Right lung (tissue), 5 donors: Measurements from ENCODE around the gene SLX4IP. TPM values are rescaled to one million over a fixed set of nuclear protein-coding genes. Genes with fewer than 3 reads are reported as not detected.

Experiments used
- DNase-seq, 2 donors: peaks; one replicate each; pipeline ENCODE4 v3.0.0-alpha.2; 2013
- polyA plus RNA-seq, 5 donors: library from polyadenylated mRNA; unstranded; fragments of 120-200 nt; gene quantifications; one replicate each; pipeline versions ENCODE4 v1.2.1 to v1.2.3, GENCODE V29; 2013; ENCODE audit warnings: inconsistent platforms in 1 of 5, low replicate concordance in 1 of 5; ENCODE audit not compliant: insufficient read length in 5 of 5, insufficient read depth in 1 of 5

The SLX4IP gene
- polyA plus RNA-seq, 5 donors, result 8.2 to 10.6 (median 9.7) TPM

DNA sequence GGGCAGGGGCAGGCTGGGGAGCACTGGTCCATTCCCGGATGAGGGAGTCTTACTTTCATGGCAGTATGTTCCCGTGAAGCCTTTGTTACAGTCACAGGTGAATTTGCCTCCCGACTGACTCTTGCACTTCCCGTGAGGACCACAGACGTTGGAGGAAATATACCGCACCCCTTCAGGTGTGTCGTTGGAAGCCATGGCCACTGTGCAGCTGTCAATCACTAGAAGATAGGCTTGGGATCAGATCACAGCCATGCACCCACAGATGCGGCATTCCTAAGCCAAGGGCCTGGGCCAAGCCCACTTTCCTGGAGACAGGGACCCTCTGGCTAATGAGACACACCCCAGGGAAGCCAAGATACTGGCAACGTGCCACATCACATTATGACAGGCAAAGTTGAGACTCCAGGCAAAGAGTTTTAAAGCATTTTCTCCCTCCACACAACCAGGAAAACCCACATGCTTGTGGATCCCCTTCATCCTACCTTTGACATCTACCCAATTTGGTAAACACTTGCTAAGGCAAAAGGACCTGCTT is 211.8 kb downstream of the SLX4IP start:
- DNase-seq, result no peak

DNA sequence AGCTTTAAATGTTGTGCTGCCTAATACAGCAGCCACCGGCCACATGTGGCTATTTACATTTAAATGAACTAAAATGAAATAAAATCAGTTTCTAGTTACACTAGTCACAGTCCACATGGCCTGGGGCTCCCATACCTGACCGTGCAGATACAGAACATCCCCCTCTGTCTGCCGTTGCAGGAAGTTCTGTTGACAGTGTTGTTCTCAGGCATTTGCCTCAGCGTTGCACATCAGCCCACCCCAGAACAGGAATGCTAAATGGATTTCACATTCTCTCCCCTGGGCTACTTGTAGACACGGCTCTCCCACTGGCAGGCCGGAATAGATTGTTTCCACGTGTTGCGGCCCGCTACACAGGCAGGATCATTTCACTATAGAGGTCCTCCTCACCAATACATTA is 212.4 kb downstream of the SLX4IP start:
- no peak for DNase-seq

GRCh38 chr20:10647909-10648308 is 212.8 kb downstream of the SLX4IP start:
- DNase-seq, result no peak

DNA sequence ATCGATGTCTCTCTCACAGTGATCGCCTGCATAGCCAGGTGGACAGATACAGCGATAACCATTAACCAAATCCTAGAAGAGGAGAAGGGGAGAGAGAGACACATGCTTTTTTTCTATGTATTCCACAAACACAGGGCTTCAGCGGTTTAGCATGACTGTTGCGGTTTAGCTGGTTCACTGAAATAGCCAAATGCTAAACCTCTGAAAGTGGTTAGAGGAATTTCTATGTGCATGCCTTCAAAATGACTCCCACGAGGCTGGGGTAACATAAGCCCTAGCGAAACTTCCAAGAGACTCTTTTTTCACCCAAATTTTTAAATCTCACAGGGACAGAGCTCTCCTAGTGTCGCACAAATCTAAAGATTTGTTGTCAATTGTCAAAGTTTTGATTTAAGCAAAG is 213.5 kb downstream of the SLX4IP start:
- no peak for DNase-seq

DNA sequence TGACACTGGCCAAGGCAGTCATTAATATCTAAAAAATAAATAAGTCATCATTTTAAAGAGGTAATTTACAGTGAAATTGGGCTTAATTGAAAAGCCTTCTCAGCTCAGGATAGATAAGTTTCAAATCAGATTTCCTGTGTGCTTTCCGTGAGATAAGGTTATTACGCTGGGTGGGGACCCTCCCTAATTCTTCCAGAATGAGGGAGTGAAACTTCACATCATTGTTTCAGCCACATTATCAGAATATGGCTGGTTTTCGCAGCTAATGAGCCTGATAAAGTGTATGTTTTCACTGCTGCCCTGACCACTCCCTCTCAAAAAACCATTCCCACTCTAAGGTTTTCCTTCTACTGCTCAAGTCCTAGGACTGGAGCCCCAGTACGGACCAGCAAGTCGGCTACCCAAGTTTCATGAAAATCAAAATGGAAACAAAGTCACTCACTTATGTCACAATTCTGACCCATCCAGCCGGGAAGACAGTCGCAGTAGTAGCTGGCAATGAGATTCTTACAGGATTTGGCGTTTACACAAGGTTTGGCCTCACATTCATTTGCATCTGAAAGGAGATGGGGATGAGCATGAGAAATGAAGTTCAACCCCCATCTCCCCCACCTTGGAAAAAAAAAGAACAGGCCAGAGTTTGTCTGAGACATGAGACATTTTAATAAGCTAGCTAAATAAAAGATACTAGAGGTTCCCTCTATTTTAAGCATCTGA is 214.1 kb downstream of the SLX4IP start:
- DNase-seq, result no peak

DNA sequence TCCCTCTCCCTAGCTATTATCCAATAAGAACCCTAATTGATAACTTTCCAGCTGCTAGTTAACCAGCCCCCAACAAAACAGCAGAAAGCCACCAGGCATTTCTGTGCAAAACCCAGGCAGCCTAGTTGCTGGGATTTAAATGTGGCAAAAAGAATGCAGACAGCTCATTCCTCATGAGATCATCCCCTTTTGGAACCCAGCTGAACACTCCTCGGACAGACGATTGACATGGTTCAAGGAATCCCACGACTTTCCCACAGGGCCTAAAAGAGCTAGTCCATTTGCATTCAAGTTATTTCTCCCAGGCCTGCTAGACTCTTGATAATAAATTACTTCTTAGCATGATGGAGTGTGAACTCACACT is 214.7 kb downstream of the SLX4IP start:
- DNase-seq, result no peak

DNA sequence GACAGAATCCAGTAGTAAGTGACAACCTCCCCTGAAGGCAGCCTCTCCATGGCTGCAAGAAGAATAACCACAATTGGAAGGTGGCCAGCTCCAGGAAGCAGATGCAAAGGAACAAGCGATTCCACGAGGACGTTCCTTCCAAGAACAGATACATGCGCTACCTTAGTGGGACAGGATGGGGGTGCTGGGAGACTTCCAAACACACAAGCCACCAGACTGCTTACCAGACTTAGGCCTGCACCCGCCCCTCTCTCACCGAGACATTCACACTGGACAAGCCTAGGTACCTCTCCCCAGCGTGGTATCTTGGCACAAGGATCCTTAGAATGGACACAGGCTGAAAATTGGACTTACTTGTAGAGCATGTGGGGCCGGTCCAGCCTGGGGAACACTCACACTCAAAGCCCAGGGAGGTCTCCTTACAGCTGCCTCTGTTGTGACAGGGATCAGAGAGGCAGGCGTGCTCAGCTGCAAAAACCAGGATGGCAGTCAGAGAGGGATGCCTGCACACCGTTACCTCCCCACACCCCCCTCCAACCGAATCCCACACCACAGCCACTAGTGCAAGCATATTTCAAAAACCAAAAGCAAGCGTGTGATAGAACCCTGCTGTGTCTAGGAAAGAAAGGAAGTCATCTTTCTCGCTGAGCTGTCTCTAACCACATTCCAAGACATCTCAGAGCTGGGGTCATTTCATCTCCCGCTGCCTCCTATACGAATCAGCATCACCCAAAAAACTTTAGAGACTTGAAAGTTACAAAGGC is 216.3 kb downstream of the SLX4IP start:
- DNase-seq, result no peak

DNA sequence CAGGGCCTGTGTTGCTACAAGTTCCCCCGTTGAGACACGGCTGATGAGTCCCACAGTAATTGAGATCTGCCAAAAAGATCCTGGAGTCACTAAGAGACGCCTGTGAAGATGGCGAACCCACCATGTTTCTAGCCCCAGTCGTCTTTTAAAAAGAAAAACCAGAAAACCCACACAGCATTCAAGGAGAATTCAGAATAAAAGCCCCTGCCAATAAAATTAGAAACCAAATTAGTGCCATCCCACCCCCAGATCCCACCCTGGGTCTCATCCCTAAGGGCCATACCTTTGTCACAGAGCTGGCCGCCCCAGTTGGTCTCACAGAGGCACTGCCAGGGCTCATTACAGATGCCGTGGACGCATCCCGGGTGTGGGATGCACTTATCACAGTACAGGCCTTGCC is 217.1 kb downstream of the SLX4IP start:
- DNase-seq, result no peak

- no peak for DNase-seq
Measured at GRCh38 chr20:10652660-10653261, 217.7 kb downstream of the SLX4IP start.

- no peak for DNase-seq
Measured at GRCh38 chr20:10653599-10654249, 218.6 kb downstream of the SLX4IP start.

GRCh38 chr20:10654250-10654610 is 219.1 kb downstream of the SLX4IP start:
- DNase-seq, result no peak

DNA sequence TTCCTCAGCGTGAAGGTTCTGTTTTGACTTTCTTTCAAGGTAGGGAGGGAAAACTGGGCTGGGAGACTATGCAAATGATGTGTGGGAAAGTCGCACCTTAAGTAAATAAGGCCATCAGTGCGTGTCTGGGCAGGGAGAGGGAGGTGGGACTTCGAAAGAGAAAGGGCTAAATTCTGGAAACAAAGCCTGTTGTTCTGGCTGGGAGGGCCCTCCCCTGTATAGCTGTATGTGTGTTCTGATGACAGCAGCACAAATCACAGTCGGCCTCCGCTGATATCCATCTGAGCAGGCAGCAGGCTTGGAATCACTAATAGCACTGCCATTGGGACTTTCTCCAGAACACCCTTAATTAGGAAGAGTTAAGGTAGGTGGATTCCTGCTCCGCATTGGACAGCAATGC is 219.5 kb downstream of the SLX4IP start:
- no peak for DNase-seq

DNA sequence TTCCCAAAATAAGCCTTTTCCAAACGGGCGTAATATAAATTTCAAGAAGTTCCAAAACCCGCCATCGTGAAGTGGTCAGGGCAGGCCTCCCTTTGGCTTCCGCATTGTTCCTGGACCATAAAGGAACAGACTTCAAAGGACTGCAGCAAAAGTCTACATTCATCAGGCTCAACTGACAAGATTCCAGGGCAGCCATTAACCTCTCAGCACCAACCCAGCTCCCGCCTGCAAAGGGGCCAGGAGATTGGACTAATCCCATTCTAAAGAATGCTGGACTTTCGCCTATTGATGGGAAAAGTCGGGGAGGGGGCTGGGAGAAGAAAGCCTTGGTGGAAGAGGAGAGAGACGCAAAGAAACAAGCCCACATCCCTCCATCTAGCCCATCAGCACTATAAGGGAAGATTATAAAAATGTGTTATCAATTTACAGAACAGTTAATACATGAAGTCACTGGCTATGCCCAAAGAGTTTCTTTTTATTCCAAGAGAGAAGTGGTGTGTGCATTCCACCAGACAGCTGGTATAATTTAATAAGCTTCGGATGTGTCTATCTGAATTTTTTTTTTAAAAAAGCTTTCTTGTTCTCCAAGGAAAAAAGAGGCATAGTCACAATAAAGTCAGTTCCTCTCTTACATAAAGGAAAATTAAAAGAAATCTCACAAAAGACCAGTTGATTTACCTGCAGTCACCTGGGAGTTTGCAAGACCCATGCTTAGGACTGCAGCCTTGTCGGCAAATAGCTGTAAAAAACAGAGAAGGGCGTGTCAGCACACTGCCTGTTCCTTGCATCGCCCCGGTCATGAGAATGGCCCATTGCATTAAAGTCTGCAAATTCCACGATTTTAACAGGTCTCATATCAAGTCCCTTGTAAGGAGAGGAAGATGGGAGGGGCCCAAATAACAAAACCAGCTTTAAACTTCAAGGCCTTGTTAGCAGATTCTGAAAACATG is 220.9 kb downstream of the SLX4IP start:
- no peak for DNase-seq

- DNase-seq, result no peak
Measured at GRCh38 chr20:10657453-10657852, 222.3 kb downstream of the SLX4IP start.

GRCh38 chr20:10658051-10658823 is 223.1 kb downstream of the SLX4IP start:
- DNase-seq, result no peak

DNA sequence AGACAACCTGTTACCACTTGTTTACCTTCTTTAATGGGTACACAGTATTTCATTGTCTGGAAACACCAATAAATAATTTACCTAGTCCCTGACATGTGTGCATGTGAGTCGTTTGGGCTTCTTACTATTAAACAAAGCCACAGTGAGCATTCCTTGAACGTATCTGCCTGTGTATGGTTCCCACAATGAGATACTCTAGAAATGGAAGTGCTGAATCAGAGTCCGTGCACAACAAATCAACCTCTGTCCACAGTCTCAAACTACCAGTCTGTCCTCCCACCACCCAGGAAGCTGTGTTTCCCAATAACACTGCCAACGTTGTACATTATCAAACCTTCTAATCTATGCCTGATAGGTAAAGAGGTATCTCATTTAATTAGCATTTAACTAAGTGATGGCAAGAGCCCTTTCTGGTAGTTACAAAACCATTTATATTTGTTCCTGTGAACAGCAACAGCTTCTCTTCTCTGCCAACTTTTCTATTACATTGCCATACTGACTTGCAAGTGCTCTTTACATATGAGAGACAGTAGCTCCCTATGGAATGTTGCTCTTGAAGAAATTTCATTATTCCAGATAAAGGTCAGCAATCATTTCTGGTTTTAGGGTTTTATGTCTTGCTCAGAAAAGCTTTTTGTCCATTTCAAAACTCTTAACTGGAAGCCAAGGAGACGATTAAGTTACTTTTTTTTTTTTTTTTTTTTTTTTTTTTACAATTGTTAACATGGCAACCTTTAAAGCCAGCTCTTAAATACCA is 223.9 kb downstream of the SLX4IP start:
- no peak for DNase-seq

DNA sequence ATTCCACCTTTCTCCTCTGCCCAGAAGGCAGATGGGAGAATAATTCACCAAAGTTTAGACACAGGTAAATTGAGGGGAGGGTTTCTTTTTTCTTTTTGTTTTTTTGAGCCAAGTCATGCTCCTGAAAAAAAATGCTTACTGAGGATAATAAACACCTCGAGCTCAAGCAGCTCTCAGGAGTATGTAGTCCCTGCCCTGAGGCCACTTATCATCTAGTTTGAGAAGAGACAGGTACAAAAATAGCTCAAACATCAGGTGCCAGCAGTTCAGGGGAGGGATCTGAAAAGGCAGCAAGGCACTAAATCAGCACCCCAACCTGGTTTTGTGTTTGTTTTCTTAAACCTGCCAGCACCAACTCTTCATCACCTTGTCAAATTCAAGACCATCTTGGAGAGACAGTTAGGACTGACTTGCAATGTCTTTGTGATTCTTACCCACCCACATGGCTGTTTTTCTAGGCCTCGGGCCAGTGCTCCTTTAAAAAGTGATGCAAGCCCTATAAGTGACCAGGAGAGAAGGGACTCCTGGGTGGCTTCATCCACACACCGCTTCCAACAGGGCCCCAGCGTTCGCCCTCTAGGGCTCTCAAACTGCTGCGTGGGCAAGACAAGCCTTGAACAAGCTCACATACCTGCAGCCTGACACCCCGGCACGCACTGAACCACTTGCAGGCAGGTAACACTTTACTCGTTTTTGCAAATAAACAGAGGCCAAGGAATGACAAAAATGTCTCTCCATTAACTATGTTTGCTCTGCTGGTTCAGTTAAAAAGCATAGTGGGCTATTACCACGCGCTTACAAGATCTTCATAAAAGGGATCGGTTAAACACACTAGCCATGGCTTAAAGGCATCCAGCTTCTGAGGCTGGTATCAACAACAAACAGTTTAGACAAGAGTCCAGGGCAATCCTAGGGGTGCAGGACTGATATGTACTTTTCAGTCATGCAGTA is 224.8 kb downstream of the SLX4IP start:
- no peak for DNase-seq

DNA sequence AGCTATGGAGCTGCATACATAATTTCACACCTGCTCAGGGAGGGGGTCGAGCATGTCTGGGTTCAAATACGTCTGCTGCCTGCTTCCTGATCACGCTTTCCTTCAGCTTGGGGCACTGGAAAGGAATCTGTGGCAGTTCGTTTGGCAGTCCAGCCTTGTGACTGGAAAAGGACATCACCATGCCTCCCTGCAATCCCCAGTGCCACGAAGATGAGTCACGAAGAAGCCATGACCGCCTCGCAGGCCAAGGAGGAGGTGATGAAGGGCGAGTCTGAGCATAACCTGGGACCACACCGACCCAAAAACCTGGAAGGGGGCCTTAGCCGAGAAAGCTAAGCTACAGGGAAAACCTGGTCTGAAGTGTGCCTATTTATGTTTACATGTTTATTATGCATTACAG is 225.6 kb downstream of the SLX4IP start:
- no peak for DNase-seq
